IPS DF 4.7 (cell line): ENCODE results near the gene GTF2IRD1.
"Not testable (repeated sequence)": the region's sequence is repeated elsewhere in the genome, so short reads cannot be mapped to it uniquely, and the experiment has no call there.

Experiments used
- DNase-seq: peaks from one replicate; pipeline ENCODE4 v3.0.0-alpha.2; 2013; ENCODE audit warnings: low spot score; ENCODE audit errors: extremely low read depth

The GTF2IRD1 gene

DNA sequence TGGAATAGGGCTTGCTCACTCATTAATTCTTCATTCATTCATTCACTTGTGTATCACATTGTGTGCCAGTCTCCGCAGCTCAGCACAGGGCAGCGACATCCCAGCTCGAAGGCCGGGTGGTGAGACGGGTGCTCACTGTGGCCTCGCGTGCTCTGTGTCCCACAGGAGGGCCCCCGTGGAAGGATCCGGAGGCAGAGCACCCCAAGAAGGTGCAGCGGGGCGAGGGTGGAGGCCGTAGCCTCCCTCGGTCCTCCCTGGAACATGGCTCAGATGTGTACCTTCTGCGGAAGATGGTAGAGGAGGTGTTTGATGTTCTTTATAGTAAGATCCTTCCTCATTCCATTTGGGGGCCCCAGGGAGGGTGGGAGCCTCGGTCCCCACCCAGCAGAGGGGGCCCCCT lies 61.6 kb downstream of the GTF2IRD1 start:
- no peak for DNase-seq

DNA sequence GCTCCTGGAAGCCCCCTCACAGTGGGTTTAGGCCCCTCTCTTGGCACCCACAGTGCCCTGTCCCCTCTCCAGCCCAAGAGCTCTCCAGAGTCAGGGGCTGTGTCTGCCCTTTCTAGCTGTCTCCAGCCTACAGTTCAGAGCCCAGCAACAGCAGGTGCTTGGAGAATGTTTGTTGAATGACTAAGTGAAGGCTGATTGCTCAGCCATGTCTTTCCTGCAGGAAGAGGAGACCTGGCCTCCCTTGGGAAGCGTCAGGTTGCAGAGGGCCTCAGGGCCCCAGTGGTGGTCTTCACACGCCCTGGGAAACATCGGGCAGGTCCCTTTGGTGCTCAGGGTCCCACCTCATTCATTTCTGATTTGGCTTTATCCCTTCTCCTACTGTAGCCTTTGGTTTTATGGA lies 62.5 kb downstream of the GTF2IRD1 start:
- no peak for DNase-seq

DNA sequence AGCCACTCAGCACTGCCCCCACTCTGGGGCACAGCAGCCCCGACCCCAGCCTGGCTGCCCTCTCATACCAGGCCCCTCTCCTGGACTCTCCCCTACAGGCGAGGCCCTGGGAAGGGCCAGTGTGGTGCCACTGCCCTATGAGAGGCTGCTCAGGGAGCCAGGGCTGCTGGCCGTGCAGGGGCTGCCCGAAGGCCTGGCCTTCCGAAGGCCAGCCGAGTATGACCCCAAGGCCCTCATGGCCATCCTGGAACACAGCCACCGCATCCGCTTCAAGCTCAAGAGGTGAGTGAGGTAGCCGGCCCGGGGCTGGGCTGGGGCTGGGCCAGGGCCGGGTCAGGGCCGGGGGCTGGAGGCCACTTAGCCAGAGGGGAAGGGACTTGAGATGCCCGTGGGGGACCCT lies 64.3 kb downstream of the GTF2IRD1 start:
- DNase-seq: no peak

DNA sequence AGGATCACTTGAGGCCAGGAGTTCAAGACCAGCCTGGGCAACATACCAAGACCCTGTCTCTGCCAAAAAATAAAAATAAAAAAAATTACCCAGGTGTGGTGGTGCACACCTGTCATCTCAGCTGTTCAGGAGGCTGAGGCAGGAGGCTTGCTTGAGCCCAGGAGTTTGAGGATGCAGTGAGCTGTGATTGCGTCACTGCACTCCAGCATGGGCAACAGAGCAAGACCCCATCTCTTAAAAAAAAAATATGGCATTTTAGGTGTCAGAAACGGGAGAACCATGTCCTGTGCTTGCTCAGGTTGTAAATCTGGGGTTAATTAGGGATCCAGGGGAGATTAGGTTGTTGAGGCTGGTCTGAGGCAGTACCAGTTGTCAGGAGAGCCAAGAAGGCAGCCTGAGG lies 64.9 kb downstream of the GTF2IRD1 start:
- DNase-seq: no peak

DNA sequence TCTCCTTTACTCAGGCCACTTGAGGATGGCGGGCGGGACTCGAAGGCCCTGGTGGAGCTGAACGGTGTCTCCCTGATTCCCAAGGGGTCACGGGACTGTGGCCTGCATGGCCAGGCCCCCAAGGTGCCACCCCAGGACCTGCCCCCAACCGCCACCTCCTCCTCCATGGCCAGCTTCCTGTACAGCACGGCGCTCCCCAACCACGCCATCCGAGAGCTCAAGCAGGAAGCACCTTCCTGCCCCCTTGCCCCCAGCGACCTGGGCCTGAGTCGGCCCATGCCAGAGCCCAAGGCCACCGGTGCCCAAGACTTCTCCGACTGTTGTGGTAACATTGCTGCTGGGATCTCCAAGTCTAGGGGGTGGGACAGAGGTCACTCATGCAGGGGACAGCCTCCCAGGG lies 65.7 kb downstream of the GTF2IRD1 start:
- DNase-seq: no peak

DNA sequence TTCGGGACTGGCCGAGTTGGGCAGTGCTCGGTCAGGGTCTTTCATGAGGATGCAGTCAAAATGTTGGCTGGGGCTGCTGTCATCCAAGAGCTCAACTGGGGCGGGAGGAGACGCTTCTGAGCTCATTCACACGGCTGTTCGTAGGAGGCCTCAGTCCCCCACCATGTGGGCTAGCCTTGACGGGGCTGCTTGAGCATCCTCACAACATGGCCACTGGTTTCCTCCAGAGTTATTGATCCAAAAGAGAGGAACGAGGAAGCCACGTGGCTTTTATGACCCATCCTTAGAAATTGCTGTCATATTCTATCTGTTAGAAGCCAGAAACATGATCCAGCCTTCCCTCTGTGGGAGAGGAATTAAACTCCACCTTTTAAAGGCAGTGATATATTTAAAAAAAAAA lies 68.1 kb downstream of the GTF2IRD1 start:
- DNase-seq: no peak

DNA sequence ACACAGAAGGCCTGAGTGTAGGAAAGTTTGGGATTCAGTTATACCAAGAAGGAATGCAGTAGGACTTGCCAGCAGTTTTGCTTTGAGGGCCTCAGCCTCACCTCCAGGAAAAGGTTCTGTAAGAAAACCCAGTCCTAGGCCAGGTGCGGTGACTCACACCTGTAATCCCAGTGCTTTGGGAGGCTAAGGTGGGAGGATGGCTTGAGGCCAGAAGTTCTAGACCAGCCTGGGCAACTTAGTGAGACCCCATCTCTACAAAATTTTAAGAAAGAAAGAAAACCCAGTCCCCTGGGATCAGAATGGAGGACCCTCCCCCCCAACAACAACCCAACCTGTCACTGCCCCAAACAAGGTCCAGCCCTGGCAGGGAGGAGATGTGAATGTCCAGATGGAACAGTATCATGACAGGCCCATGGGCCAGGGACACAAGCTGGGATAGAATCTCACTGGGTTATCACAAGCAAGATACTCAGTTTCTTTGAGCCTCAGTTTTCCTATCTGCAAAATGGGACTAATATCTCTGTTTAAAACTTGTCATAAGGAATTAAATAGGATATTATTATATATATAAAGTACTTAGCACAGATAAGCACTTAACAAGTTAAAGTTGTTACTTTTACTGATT lies 68.7 kb downstream of the GTF2IRD1 start:
- DNase-seq: no peak

DNA sequence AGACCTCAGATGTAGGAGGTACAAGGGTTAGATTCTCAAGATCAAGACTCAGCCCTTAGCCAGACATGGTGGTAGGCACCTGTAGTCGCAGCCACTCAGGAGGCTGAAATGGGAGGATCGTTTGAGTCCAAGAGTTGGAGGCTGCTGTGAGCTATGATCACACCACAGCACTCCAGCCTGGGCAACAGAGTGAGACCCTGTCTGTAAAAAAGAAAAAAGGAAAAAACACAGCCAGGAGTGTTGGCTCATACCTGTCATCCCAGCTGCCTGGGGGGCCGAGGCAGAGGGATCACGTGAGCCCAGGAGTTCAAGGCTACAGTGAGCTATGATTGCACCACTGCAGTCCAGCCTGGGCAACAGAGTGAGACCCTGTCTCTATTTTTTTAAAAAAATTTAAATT lies 69.3 kb downstream of the GTF2IRD1 start:
- DNase-seq: no peak

DNA sequence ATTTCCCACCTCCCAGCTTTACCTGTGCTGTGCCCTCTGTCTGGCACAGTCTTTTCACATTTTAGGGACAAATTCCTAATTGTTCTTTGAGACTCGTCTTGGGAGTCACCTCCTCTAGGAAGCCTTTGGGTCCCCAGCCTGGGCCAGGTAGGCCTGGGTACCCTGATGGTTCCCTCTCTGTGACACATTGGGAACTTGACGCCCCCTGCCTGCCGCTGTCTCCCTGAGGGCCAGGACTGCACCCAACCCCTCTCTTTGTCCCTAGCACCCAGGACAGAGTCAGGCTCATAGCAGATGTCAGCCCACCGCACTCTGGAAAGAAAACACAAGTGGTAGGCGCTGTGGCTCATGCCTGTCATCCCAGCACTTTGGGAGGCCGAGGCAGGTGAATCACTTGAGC lies 71.4 kb downstream of the GTF2IRD1 start:
- DNase-seq: no peak

DNA sequence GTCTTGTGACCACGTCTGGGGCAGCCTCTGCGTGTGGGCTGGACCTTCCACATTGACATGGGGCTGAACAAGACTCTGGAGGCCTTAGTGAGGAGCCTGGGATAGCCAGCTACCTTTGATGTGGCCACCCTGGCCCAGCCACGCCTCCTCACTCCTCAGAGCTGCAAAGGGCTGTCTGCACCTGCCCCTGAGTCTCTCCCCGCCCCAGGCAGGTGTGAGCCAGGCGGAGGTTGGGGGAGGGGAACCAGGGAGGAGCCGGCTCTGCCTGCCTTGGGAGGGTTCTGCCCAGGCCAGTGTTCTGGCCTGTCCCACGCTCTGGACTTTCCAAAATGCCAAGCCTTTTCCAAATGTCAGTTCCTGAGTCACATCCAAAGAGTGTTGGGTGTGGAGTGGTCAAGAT lies 72.2 kb downstream of the GTF2IRD1 start:
- peak; percentile 19 for DNase-seq

DNA sequence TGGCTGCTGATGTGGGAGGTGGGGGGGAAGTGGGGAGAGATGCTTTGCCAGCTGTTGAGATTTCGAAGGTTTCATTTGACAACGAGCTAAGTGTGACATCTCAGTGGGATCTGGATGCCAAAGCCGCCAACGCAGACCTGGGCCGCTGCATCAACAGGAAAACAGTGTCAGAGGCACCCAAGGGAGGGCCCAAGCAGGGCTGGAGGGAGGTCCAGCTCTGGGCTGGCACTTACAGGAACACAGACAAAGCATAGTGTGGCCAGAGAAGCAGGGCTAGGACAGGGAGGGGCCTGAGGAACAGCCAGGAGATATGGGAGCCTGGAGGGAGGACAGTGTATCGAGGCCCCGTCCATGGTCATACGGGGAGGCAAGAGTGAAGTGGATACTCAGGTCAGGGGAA lies 73.1 kb downstream of the GTF2IRD1 start:
- DNase-seq: no peak

DNA sequence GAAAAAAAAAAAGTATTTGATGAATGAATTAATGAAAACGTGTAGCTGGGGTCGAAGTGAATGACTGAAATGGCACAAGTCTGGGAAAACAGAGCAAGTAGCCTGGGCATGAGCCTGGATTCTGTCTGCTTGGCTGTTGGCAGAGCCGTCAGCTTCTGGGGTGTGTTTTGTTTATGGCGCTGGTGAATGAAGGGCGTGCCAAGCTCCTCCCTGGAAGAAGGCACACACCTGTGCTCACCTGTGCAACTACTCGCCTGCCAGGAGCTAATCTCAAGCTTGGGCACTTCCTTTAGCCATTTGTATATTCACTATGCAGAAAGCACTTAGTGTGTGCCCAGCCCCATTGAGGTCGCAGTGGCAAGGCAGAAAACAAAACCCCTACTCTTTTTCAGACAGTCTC lies 74.1 kb downstream of the GTF2IRD1 start:
- no peak for DNase-seq

DNA sequence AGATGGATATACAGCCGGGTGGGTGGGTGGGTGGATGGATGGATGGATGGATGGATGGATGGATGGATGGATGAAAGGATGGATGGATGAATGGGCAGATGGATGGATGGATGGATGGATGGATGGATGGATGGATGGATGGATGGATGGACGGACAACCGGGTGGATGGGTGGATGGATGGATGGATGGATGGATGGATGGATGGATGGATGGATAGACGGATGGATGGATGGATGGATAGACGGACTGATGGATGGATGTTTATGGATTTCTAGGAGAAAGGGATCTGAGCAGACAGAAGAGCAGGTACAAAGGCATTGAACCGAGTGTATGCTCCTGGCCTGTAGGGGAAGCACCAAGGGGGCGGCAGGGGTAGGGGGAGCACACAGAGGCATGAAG lies 75.1 kb downstream of the GTF2IRD1 start:
- not testable (repeated sequence) for DNase-seq

DNA sequence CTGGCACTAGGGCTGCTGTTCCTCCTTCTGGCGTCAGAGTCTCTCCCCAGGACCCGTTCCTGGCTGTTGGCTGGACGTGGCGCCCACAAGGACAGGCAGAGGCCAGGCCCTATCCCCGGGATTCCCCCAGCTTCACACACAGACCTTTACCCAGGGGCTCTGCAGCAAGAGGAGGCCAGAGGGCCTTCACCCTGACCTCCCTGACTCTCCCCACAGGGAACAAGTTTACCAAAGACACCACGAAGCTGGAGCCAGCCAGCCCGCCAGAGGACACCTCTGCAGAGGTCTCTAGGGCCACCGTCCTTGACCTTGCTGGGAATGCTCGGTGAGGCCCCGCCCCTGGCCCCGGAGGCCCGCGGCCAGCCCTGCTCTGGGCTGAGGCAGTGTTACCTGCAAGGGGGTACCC lies 82.2 kb downstream of the GTF2IRD1 start:
- no peak for DNase-seq

DNA sequence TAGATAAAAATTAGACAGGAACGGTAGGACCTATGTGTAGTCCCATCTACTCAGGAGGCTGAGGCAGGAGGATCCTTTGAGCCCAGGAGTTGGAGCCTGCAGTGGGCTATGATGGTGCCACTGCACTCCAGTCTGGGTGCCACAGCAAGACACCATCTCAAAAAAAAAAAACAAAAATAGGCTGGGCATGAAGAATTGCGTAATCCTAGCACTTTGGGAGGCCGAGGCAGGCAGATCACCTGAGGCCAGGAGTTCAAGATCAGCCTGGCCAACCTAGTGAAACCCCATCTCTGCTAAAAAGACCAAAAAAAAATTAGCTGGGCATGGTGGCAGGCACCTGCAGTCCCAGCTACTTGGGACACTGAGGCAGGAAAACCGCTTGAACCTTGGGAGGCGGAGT lies 88.2 kb downstream of the GTF2IRD1 start:
- not testable (repeated sequence) for DNase-seq

DNA sequence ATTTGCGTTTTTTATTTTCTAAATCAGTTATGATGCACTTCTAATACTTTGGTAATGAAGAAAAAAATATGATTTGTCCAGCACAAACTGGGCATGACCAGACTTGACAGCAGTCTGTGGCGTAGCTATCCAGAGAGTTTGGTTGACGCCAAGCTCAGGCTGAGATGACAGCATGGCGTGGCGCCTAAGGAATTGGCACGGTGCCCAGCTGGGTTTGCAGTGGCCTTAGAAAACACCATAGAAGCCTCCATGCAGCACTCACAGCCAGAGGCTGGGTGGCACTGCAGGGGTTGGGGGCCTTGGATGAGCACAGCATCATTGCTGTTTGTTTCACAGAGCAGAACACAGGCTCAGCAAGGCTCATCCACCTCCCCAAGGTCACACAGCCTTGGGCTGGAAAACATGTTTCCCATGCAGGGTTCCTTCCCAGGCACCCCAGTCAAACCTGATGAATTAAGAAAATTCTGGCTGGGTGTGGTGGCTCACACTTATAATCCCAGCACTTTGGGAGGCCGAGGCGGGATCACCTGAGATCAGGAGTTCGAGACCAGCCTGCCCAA lies 88.9 kb downstream of the GTF2IRD1 start:
- DNase-seq: no peak

DNA sequence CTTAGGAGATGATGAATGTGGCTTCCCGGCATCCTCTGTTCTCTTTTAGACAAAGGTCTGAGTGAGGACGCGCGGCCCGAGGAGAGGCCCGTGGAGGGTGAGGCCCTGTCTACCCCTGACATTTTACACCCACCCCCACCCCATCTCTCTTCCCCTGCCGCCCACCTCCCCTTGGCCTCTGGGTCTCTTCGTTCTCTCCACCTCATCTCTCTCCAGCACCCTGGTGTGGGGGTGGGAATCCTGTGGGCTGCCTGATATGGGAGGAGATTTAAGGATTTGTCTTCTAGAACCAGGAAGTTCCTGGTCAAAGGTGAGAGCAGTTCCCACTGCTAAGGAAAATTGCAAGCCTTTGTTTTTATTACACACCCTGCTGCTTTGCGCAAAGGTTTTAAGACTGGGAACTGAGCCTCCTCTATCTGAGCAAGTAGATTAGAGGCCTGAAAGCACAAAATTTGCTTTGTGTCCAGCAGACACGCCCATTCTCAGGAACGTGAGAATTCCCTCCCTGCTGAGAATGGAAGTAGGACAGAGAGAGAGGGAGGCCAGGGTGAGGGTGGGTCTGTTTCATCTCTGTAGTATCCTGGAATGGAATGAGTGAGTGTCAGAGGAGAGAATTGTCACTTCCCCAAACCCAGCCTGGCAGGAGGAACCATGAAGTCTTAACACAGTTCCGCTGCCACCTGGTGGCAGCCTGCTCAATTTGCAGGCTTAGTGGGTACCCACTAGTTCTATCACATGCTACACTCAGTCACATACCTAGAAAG lies 91.2 kb downstream of the GTF2IRD1 start:
- peak; percentile 41 for DNase-seq

DNA sequence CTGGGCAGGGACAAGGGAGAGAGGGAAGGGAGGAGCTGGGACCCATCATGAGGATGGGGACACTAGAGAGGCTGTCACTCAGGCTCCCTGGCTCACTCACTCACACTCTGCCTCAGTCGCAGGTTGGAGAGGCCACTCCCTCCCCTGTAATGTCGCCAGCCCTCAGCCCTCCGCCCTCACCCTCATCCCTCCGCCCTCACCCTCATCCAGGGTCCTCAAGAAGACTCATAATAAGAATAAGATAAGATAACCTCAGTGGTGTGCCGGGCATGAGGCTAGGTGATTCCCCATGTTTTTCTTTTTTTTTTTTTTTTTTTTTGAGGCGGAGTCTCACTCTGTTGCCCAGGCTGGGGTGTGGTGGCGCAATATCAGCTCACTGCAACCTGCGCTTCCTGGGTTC lies 92.2 kb downstream of the GTF2IRD1 start:
- DNase-seq: no peak

DNA sequence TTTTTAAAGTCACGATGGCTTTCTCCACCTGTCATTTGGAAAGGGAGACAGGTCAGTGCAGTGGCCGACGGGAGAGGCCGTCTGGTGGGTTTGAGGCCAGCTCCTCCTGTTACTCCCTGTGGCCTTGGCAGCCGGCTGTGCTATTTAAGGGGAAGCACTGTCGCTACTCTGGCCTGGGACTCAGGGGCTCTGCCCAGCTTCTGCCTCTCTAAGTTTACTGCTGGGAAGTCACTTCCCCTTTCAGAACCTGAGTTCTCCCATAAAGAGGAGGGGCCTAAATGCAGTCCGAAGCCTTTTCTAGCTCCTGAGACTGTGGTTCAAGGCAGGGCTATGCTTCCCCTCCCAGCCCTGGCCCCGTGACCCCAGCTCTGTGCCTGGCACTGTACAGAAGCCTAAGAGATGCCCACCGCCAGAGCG lies 99.9 kb downstream of the GTF2IRD1 start:
- DNase-seq: not testable (repeated sequence)

DNA sequence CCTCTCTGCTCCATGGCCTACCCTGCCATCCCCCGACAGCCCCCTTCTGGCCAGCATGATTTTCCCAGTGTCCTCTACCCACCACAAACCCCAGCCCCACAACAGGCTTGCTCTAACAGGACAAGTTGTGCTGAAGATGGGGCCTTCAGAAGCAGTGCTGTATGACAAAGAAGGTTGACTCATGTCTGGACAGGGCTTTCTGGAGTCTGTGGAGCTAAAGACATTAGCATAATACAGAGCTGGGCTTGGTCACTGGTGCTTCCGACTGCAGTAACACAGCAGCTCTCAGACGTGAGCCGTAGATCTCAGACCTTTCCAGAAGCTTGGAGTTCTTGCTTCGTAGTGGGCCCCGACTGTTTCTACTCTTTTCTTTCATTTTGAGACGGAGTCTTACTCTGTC lies 100.5 kb downstream of the GTF2IRD1 start:
- DNase-seq: no peak

DNA sequence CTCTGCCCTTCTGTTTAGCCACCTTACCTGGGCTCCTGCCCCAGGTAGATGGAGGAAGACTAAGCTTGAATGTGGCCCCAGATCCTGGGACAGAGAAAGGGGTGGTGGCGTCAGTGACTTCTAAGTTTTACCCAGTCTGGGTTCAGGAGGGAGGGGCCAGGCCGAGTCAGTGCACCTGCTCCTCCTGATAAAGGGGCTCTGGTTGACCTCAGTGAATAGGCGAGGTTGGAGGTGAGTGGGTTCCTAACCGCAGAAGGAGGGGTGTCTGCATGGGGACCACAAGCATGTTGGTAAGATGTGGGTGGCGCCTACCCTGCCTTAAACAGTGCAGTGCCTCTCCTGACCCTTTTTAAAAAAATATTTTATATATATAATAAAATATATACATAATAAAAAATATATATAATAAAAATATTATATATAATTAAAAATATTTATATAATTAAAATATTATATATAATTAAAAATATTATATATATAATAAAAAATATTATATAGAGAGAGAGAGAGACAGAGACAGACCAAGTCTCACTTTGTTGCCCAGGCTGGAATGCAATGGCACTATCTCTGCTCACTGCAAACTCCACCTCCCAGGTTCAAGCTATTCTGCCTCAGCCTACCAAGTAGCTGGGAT lies 106.5 kb downstream of the GTF2IRD1 start:
- no peak for DNase-seq

DNA sequence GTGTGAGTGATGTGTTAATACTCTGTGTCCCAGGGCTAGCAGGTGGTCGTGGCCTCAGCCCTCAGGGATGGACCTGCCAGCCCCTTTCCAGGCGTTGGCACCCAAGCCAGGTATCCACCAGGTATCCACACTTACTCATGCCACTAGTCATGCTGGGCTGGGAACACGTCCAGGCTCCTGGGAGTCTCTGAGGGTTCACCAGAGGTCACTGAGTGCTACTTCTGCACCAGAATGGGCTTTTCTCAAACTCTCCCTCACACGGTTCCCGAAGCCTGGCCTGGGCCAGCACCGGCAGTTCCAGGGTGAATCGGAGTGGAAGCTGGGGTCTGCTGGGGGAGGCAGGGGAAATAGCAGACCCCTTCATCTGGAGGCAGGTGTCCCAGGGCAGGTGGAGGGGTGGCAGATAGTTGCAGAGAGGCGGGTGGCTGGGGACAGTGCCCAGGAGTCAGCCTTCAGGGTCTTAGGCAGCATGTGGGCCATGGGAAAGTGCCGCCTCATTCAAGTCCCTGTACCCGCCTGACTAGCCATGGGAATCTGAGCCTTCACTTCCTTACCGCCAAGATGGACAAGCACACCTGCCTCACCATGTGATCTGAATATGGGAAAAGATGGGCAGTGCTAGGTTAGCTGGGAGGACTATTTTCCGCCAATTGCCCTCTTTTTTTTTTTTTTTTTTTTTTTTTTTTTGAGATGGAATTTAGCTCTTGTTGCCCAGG lies 108.3 kb downstream of the GTF2IRD1 start:
- DNase-seq: no peak
